ENCODE results near the gene CNTNAP3. TPM values are rescaled to one million over a fixed set of nuclear protein-coding genes. Genes with fewer than 3 reads are reported as not detected.
"Not testable (repeated sequence)": the region's sequence is repeated elsewhere in the genome, so short reads cannot be mapped to it uniquely, and the experiment has no call there.

Gene CNTNAP3
- total RNA-seq, 2 donors from 2014 or later = 14.2 to 15.9 TPM

DNA sequence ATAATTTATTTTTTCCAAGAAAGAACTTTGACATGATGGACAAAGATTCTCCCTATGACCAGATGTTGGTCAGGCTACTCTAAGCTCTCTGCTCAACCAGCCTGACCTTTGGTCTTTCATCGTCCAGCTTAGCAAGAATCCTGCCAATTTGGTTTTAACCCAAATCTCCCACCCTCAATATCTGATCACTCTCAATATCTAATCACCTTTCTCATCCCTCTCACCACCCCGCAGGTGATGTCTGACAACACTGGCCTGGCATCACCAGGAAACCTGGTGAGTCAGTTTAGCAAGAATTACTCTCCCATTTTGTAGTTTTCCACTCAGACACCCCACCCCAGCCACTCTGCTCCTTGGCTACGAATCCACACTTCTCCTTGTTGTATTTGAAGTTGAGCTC, 207.9 kb downstream of the CNTNAP3 start:
- intact Hi-C loops (cut with DNase I); DNase-seq (ENCODE audit: low spot score): not testable (repeated sequence)

DNA sequence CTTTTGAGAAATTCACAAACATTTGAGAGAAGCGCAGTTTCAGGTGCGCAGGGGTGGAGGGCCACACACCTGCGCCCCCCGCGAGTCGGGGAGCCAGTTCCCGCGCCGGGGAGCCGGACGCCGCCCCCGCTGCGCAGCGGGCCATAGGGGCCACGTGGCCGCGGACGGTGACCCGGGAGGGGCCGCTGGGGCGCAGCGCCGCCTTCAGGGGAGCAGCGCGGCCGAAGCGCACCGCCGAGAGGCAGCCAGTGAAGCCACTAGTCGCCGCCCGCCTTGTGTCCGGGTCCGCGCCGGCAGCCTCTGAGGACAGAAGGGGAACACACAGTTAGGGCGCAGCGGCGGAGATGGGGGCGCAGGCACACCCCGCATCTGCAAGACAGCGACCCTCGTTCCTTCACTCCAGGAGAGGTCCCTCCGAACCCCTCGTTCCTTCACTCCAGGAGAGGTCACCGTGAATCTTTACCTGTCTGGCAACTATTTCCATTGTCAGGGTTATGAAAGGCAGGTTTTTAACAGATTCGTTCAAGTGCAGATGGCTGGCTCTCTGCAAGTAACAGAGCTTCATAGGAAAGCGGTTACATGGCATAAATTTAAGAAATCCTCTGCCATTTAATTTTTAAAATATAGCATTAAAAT, 209.2 kb downstream of the CNTNAP3 start:
- intact Hi-C loops (cut with DNase I) = not testable (repeated sequence)
- DNase-seq (ENCODE audit: low spot score) = peak; percentile 86

DNA sequence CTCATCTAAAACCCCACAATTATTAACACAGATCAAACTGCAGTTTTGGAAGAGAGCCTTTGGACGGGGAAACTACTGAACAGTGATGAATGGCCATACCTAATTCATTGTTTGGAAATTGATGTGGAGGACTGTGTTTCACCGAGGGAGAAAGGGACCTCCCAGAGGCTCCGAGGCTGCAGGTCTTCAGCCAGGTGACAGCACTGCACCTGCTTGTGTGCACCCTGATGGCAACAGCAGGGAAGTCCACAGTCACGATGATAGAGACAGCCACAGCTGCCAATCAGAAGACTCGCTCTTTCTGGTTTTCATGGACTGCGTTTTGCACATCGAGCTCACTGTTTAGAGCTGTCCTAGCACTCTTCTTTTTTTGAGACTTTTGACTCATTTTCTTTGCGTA, 214.4 kb downstream of the CNTNAP3 start:
- DNase-seq (ENCODE audit: low spot score) = peak; percentile 74
- intact Hi-C loops (cut with DNase I) = not testable (repeated sequence)

DNA sequence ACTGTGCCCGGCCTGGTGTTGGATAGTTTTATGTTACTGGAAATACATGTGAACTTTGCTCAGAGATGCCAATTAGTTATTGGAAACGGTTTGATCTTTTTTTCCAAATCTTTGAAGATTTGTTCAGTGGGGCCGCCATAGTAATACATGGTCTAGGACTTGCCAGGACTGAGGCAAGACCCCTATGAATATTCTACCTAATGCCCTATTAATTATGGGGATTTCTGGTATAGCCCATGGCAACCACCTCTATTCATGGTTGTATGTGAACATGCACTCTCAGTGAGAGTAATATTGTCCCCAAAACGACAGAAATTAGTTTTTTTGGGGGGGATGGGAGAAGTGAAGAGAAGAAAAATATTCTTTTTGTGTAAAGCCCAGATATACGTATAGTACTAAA, 220.3 kb downstream of the CNTNAP3 start:
- DNase-seq (ENCODE audit: low spot score); intact Hi-C loops (cut with DNase I): not testable (repeated sequence)

DNA sequence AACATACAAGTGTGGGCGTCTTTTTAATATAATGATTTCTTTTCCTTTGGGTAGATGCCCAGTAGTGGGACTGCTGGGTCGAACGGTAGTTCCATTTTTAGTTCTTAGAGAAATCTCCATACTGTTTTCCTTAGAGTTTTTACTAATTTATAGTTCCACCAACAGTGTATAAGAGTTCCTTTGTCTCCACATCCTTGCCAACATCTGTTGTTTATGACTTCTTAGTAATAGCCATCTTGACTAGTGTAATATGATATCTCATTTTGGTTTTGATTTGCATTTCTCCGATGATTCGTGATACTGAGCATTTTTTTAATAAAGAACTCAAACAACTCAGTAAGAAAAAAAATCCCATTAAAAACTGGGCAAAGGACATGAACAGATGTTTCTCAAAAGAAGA, 225.0 kb downstream of the CNTNAP3 start:
- intact Hi-C loops (cut with DNase I); DNase-seq (ENCODE audit: low spot score): not testable (repeated sequence)

DNA sequence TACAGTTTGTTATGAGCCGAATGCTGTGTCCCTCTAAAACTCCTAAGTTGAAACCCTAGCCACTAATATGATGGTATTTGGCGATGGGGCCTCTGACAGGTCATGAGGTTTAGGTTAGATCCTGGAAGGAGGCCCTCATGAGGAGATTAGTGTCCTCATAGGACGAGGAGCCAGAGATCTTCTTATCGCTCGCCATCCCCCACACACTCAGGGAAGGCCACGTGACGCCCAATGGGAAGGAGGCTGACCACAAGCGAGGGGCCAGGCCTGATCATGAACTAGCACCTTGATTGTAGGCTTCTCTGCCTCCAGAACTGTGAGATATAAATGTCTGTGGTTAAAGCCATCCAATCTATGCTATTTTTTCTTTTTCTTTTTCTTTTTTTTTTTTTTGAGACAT, 233.5 kb downstream of the CNTNAP3 start:
- DNase-seq (ENCODE audit: low spot score); intact Hi-C loops (cut with DNase I): not testable (repeated sequence)

DNA sequence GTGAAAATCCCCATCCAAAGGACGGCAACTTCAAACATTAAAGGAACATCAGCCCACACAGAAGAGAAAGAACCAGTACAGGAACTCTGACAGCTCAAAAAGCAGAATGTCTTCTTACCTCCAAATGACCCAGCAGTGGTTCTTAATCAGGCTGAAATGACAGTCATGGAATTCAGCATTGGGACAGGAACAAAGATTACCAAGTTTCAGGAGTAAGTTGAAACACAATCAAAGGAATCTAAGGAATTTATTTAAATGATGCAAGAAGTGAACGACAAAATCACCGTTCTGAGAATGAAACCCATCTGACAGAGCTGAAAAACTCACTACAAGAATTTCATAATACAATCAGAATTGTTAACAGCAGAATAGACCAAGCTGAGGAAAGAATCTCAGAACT, 241.1 kb downstream of the CNTNAP3 start:
- intact Hi-C loops (cut with DNase I); DNase-seq (ENCODE audit: low spot score): not testable (repeated sequence)

DNA sequence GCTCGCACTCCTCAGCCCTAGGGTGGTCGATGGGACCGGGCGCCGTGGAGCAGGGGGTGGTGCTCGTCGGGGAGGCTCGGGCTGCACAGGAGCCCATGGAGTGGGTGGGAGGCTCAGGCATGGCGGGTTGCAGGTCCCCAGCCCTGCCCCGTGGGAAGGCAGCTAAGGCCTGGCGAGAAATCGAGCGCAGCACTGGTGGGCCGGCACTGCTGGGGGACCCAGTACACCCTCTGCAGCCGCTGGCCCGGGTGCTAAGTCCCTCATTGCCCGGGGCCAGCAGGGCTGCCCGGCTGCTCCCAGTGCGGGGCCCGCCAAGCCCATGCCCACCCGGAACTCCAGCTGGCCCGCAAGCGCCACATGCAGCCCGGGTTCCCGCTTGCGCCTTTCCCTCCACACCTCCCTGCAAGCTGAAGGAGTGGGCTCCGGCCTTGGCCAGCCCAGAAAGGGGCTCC, 245.6 kb downstream of the CNTNAP3 start:
- intact Hi-C loops (cut with DNase I) = not testable (repeated sequence)
- peak; percentile 81 for DNase-seq (ENCODE audit: low spot score)

DNA sequence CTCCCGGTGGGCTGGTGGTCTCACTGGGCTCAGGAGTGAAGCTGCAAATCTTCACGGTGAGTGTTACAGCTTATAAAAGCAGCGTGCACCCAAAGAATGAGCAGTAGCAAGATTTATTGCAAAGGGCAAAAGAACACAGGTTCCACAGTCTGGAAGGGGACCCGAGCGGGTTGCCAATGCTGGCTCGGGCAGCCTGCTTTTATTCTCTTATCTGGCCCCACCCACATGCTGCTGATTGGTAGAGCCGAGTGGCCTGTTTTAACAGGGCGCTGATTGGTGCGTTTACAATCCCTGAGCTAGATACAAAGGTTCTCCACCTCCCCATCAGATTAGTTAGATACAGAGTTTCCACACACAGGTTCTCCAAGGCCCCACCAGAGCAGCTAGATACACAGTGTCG, 246.2 kb downstream of the CNTNAP3 start:
- DNase-seq (ENCODE audit: low spot score); intact Hi-C loops (cut with DNase I): not testable (repeated sequence)

DNA sequence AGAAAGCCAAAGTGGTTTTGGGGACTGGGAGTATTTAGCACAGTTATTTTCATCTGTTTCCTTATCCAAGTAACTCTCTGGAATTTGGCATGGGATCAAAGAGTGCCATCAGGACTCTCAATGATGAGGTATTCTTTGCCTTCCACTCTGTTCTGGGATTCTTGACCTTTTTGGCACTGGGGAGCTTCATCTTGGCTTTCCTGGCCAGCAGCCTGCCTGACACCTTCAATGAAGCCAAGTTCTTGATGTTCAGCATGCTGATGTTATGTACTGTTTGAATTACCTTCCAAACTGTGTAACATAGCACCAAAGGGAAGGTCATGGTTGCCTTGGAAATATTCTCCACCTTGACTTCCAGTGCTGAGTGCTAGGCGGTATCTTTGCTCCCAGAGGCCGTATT, 248.8 kb downstream of the CNTNAP3 start:
- DNase-seq (ENCODE audit: low spot score); intact Hi-C loops (cut with DNase I): not testable (repeated sequence)

DNA sequence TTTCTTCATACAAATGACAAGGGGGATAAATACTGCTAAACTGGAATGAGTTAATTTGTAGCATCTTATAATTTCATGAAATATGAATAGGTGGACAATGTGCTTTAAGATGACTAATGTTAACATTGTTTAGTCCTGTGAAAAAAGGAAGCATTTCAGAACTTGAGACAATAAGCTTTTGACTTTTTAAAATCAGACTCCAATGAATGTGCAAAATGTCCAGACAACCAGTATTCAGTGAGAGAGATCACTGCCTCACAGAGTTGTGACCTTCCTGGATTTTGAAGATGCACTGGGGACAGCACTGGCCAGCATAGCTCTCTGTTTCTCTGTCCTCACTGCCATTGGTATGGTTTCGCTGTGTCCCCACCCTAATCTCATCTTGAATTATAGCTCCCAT, 249.7 kb downstream of the CNTNAP3 start:
- intact Hi-C loops (cut with DNase I); DNase-seq (ENCODE audit: low spot score): not testable (repeated sequence)

DNA sequence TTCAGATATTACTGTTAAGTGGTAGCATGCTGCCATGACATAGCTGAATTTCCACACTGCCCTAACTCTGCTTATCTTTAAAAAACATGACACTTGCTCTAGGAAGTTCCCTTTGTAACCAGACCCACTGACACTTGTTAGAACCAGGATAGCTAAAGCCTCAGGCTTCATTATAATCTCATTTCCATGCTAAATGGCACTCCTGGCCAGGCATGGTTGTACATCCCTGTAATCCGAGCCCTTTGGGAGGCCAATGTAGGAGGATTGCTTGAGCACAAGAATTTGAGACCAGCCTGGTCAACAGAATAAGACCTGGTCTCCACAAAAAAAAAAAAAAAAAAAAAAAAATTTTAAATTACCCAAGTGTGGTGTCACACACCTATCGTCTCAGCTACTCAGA, 254.1 kb downstream of the CNTNAP3 start:
- intact Hi-C loops (cut with DNase I); DNase-seq (ENCODE audit: low spot score): not testable (repeated sequence)

DNA sequence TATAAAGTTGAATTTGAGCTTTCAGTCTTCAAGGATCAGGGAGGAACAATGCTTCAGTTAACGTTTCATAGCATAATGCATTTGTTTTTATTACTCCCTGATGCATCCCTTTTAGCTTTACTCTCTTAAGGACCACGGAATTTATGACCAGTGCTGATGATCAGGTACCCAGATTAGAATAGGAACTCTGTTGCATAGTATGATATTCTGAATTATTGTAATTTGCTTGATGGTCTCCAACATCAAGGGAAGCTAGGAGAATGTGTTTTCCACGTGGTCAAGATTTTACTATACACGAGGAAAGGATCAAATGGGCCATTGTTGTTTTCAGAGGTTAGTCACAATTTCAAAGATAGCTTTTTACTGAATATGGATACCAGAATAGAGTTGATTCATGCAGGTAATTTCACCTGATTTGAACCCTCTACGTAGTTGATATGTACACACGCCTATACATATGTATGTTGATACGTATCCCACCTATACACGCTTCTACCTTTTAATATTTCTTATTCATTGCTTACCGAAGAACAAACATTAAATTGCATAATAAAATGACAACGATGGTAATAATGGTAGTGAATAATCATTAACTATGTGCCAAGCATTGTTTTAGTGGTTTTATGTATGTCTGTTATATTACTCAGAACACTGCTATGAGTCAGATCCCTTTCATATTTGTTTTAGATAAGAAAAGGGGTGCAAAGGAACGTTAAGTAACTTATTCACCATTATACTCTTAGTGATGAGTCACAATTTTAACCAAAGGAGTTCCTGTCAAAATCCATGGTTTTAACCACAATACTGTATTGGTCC, 257.6 kb downstream of the CNTNAP3 start:
- intact Hi-C loops (cut with DNase I); DNase-seq (ENCODE audit: low spot score): not testable (repeated sequence)

DNA sequence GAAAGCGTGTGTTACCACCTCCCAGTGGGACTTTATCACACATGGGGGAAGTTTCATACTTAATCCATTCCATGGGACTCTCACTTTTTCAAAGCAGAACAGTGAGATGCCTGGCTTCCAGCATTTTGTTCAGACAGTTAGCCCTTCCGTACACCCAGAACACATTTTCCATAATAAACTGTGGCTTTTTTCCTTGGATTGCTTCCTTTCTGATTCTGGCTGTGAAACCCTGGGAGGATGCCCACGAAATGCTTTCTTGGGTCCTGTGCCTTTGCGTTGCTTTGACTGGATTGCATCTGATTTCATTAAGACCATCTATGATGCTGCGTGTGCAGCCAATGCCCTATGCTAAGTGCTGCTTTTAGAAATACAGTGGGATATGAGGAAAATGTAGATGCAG, 259.1 kb downstream of the CNTNAP3 start:
- not testable (repeated sequence) for DNase-seq (ENCODE audit: low spot score)

DNA sequence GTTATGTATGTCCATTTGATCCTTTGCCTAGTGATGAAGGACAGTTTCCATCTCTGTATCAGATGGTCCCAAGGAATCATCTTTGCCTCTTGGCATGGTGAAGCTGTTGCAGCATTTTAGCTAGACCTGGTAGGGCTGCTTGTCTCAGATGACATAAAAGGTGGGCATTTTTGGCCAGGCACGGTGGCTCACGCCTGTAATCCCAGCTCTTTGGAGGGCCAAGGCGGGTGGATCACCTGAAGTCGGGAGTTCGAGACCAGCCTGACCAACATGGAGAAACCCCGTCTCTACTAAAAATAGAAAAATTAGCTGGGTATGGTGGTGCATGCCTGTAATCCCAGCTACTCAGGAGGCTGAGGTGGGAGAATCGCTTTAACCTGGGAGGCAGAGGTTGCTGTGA, 259.8 kb downstream of the CNTNAP3 start:
- intact Hi-C loops (cut with DNase I); DNase-seq (ENCODE audit: low spot score): not testable (repeated sequence)

More for the DNA sequence above, 259.1 kb downstream of the CNTNAP3 start:
- intact Hi-C loops (cut with DNase I) = not testable (repeated sequence)

DNA sequence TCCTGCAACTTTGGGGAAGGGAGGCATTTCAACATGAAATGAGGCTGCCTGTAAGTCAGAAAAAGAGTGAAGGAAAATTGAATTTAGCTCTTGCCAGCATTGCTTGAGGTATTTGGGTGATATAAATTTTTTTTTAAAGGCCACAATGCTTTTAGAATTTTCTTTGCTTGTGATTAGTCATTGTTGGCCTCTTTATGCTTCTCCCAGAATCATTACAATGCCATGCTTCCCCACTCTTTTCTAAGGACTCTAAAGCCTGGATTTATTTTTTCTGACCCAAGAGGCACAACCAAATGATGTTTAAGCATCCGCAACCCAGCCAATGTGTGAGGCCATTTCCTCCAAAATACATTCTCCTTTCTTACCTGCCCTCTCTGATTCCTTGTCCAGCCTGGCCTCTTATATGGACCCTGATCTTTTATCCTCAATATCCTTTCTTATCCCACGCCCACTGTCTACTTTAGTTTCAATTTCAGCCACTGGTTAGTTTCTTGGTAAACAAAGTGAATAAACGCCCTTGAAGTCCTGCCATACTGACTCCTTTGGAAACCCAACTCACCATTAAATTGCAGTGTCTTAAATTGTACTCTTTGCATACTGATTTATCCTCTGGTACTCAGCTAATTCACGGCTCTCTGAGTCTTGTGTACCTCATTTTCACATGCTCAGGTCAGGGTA, 261.9 kb downstream of the CNTNAP3 start:
- intact Hi-C loops (cut with DNase I); DNase-seq (ENCODE audit: low spot score): not testable (repeated sequence)
